ENCODE measurements around the gene EBF3. TPM values are rescaled to one million over a fixed set of nuclear protein-coding genes. Genes with fewer than 3 reads are reported as not detected.

EBF3 gene
- total RNA-seq, 1 experiment from 2014 or later, result 0.22 TPM

GRCh38 chr10:129844216-129844766, 119.8 kb downstream of the EBF3 start:
- Mint-ChIP-seq H3K27ac (no peak overlapping the region), H3K36me3 (ENCODE audit: insufficient read depth in 1 of 3, low read depth in 3 of 3) (no peaks in the 10 kb centered on the region), H3K4me1 (peaks cover 19 to 29% of the 10 kb centered on the region in 2 experiments), H3K27me3 (ENCODE audit: low read depth) (no peaks in the 10 kb centered on the region), H3K4me3 (no peak overlapping the region), H3K9me3 (no peaks in the 10 kb centered on the region)
- H3K14ac ChIP-seq (ENCODE audit: insufficient read depth, low read length), result no peak overlapping the region
- no peak overlapping the region for H4K5ac ChIP-seq (ENCODE audit: insufficient read length, low read depth, low read length)
- H3K23ac ChIP-seq (ENCODE audit: insufficient read length, low read depth, low read length), result no peak overlapping the region
- no CpG with 5 or more reads among the region's 12 CpGs for WGBS (ENCODE audit: extremely low coverage, insufficient read length, low lambda C conversion rate)
- H4K8ac ChIP-seq (replicated peaks; ENCODE audit: insufficient read length, low read depth, low read length), result no peak overlapping the region
- no peaks in the 10 kb centered on the region for H3K27me3 ChIP-seq (ENCODE audit: insufficient read depth, low read length)
- H2BK20ac ChIP-seq (ENCODE audit: low read depth, low read length, poor library complexity, severe bottlenecking), result no peak overlapping the region
- no peak overlapping the region for H3K18ac ChIP-seq (ENCODE audit: insufficient read length, low read depth, low read length)
- no peaks in the 10 kb centered on the region for H3K4me1 ChIP-seq (ENCODE audit: insufficient read depth, low read length)
- no peak overlapping the region for H2BK5ac ChIP-seq (ENCODE audit: insufficient read length, low read length)
- no peak overlapping the region for H2BK15ac ChIP-seq (ENCODE audit: low read depth, low read length)
- TF ChIP-seq CTCF (conservative IDR thresholded peaks at IDR 0.05), result no peak
- no peaks in the 10 kb centered on the region for H4K20me1 ChIP-seq (ENCODE audit: control insufficient read depth, insufficient read depth, insufficient read length)
- H3K27ac ChIP-seq (ENCODE audit: insufficient read length, low read depth, low read length), result no peak overlapping the region
- no peak overlapping the region for H3K4ac ChIP-seq (ENCODE audit: low read depth, low read length)
- H3K9me3 ChIP-seq (ENCODE audit: control insufficient read depth, low read depth, low read length), result no peaks in the 10 kb centered on the region
- no peak overlapping the region for H3K9ac ChIP-seq (ENCODE audit: extremely low read depth, insufficient read length, low read length)
- H3K23me2 ChIP-seq (ENCODE audit: insufficient read length, low read depth, low read length, poor library complexity, severe bottlenecking), result no peaks in the 10 kb centered on the region
- no peak overlapping the region for H3K4me2 ChIP-seq (ENCODE audit: insufficient read depth, insufficient read length, low read length)
- no peak overlapping the region for H2BK120ac ChIP-seq (ENCODE audit: low read depth, low read length, poor library complexity, severe bottlenecking)
- H4K91ac ChIP-seq (ENCODE audit: insufficient read length, low read depth, low read length), result no peak overlapping the region
- no peak for DNase-seq
- no peak overlapping the region for H2BK12ac ChIP-seq (ENCODE audit: insufficient read length, low read depth, low read length)
- no peak overlapping the region for H2AFZ ChIP-seq (ENCODE audit: low read length)
- H3K56ac ChIP-seq (ENCODE audit: insufficient read length, low read depth, low read length), result no peak overlapping the region
- H3K79me2 ChIP-seq (ENCODE audit: insufficient read depth, low read length), result no peaks in the 10 kb centered on the region
- no peak overlapping the region for H3T11ph ChIP-seq (ENCODE audit: low read length)
- no peaks in the 10 kb centered on the region for H3K79me1 ChIP-seq (ENCODE audit: insufficient read depth, low read depth, low read length, poor library complexity, severe bottlenecking)
- no peak overlapping the region for H2AK5ac ChIP-seq (ENCODE audit: insufficient read length, low read length)
